Measurements from ENCODE around the gene TBC1D5. TPM values are rescaled to one million over a fixed set of nuclear protein-coding genes. Genes with fewer than 3 reads are reported as not detected.
"Not testable (repeated sequence)": the region's sequence is repeated elsewhere in the genome, so short reads cannot be mapped to it uniquely, and the experiment has no call there.

The TBC1D5 gene
- polyA plus RNA-seq, 1 donor = 31.3 TPM

DNA sequence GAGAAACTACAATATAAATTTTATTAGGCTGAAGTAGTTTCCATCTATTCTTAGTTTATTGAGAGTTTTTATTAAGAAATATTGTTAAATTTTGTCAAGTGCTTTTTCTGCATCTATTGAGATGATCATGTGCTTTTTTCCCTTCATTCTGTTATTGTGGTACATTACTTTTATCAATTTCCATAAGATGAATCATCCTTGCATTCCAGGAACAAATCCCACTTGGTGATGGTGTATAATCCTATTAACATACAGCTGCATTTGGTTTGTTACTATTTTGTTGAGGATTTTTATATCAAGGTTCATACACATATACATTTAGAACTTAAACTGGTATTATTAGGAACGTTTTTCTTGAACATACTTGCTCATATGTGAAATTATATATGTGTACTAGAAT, 199.8 kb downstream of the TBC1D5 start:
- no peak for DNase-seq

DNA sequence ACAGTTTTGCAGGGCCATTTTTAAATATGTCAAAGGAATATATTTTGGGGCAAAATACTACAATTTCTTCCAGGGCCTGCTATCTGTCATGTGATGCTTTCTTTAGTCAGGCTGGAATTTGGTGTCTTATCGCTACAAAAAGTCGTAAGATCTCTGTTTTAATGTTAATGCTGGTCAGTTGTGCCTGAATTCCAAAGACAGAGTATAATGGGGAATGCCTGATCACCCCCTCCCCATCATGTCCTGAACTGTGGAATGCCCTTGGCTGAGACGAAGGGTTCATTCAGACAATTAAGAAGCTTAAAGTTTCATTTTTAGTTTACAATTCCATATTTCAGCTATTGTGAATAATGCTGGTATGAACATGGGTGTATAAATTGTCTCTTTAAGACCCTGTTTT, 203.0 kb downstream of the TBC1D5 start:
- no peak for DNase-seq

- DNase-seq = peak; percentile 45
These were observed 207.2 kb downstream of the TBC1D5 start for GRCh38 chr3:17535274-17535673.

GRCh38 chr3:17532446-17532845, 210.0 kb downstream of the TBC1D5 start:
- DNase-seq = not testable (repeated sequence)

- DNase-seq = no peak
These were observed 212.8 kb downstream of the TBC1D5 start for GRCh38 chr3:17529677-17530076.

DNA sequence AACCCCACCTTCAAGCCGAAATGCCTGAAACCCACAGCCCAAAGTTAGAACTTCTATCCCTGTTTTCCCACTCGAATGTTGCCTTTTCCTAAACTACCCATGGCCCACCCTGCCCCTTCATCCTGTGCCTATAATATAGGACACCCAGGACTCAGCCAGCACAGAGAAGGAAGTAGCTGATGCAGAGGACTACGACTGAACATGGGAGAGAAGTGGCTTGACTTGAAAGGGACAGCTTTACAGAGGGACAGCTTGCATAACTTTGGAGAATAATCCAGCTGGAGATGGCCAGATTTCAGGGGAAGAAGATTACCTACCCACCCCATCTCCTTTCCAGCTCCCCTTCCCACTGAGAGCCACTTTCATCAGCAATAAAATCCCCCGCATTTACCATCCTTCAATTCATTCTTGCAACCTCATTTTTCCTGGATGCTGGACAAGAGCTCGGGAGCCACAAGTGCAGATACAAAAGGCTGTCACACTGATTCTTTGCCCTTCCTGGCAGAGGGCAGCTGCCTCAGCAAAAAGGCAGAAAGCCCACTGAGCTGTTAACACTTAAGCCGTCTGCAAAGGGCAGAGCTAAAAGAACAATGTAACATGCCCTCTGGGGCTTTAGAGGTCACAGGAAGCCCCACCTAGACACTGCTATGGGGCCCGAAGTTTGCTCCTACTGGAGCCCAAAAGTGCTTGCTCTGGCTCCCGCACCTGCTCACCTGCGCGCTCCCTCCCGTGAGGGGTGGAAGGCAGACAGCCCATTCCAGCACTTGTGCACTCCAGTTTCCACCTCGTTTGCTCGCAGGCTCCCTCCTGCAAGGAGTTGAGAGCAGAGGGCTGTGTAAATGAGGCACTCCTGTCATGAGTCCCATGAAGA, 224.0 kb downstream of the TBC1D5 start:
- DNase-seq = no peak

DNA sequence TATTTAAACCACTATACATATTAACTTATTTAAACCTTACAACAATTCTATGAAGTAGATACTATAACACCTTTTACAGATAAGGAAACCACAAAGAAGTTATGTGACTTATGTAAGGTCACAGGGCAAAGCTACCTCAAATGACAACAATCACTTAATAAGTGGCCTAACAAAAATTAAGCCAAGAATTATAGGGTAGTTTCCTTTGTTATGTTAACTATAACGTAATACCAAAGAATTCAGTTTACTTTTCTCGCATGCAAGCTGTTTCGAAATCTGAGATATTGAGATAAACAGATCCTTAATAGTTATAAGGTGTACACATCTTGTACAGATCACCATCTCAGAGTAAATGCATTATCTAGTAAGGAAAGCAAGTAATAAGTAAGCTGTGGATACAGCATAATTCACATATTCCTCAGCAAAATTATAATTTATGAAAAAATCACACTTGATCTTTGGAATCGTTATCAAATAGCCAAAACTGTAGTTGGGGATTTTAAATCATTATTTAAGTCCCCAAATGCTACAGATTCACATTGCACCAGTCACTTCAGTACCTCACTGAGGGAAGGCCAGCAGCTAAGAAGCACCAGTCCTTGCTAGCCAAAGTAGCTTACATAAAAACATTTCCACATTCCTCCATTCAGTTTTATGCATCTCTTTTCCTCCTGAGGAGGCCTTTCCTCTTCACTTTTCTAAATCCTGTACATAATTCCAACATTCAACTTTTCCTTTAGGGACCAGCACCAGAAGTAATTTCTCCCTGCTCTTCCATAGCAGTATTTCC, 226.8 kb downstream of the TBC1D5 start:
- no peak for DNase-seq

- DNase-seq = no peak
These were observed 227.8 kb downstream of the TBC1D5 start for GRCh38 chr3:17514597-17514996.

- DNase-seq = no peak
These were observed 232.2 kb downstream of the TBC1D5 start for GRCh38 chr3:17510265-17510664.

DNA sequence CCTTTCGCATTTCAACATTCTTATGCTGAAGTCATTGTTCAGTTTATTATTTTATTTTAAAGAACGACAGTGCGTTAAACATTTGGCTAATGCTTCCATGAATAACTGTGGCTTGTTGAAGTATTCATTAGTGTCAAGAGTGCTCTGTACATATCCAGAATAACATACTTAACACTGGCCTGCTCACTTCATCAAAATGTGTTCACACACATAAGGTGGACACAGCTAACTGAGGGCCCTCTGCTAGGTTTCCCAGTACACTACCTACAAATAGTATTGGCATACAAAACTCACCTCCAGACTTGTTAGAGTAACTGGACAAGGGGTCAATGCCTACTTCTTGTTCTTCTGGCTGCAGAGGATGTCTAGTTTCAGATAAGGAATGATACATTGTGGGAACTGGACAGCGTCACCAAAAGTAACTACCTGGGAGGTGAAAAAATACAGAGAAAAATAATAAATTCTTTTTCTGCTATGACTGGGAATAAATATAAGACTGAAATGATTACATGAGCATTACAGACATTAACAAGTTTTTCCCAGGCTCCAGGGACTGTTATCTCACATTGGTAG, 234.2 kb downstream of the TBC1D5 start:
- no peak for DNase-seq

DNA sequence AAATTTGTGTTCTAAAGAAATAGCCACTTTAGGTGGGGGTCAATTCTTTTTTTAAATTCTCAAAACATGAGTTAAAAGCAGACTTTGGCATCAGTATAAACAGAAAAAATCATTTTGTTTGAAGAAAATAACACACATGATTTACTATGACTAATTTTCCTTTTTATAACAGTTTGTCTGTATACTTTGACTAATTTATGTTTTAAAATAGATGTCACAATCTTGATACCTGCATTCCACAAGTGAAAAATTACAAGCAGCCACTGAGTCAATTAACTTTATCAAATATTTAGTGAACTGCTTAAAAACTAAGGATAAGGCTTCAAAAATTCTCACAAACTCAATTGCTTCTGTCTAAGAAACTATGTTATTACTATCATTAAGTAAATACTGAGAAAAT, 235.0 kb downstream of the TBC1D5 start:
- no peak for DNase-seq

DNA sequence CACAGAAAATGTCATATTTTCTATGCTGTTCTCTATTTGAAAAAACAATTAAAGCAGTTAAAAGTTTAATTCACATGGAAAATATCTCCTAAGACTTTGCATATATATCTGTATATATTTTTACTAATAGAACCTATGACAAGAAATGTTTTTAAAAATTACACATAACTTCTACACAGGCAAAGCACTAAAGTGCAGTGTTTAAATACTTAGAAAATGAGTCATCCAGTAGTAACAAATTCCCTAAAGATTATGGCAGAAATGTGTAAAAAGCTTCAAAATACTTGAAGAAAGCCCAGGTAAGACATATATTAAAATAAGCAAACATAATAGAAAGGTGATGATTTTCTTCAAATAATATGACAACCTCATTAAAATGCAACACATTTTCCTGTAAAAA, 236.6 kb downstream of the TBC1D5 start:
- DNase-seq = no peak

DNA sequence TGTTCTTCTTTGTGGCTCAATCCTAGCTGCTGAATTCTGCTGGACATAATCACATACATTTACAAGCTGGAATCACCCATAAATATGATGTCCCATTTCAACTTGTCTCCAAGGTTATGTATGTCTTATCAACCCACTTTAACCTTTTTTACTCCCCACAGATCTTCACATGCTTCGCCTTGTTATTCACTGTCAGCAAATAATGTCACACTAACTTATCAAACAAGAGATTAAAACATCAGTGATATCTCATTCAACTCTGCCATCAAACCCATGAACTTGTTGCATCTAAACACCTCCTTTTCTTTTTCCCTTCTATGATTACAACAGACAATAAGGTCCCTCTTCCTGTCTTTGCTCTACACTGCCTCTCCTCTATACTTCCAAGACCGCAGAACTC, 240.7 kb downstream of the TBC1D5 start:
- DNase-seq = no peak

GRCh38 chr3:17500618-17501017, 241.8 kb downstream of the TBC1D5 start:
- DNase-seq = no peak

- DNase-seq = no peak
These were observed 248.2 kb downstream of the TBC1D5 start for GRCh38 chr3:17494117-17494809.

DNA sequence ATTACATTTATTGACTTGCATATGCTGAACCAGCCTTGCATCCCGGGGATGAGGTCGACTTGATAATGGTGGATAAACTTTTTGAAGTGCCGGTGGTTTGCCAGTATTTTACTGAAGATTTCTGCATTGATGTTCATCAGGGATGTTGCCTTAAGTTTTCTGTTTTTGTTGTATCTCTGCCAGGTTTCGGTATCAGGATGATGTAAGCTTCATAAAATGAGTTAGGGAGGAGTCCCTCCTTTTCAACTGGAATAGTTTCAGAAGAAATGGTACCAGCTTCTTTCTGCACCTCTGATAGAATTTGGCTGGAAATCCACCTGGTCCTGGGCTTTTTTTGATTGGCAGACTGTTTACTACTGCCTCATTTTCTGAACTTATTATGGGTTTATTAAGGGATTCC, 250.8 kb downstream of the TBC1D5 start:
- DNase-seq = no peak

- not testable (repeated sequence) for DNase-seq
These were observed 251.2 kb downstream of the TBC1D5 start for GRCh38 chr3:17491190-17491589.

DNA sequence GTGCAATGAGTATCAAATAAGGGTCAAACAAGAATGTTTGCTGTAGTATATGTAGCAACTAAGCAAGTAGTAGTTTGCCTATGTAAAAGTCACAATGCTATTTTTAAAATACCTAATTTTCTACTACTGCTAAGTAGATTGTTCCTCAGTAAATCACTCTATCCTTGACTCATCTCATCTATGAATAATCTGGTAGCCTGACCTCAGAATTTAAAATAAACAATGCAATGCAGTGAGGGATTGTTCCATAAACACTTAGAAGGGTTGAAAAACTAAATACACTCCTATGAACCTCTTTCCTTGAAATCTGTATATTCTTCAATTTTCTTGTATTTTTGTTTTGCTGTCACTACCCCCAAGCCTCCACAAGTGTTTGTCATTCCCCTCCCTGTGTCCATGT, 253.3 kb downstream of the TBC1D5 start:
- no peak for DNase-seq

DNA sequence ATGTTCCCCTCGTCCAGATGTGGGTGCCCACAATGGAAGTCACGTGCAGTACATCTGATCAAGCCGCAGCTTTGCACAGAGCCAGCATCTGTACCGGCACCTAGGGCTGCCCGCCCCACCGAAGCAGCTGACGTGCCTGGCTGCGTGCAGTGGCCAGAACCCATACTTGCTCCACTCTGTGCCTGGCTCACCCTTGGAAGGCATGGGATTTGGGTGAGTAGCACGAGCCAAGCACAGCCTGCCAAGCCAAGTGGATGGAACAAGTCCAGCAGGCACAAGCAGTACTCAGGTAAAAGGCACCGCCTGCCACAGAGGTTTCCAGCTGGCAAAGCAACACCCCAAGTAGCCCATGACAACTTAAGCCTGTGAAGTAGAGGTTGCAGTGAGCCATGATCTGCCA, 261.3 kb downstream of the TBC1D5 start:
- DNase-seq = no peak

DNA sequence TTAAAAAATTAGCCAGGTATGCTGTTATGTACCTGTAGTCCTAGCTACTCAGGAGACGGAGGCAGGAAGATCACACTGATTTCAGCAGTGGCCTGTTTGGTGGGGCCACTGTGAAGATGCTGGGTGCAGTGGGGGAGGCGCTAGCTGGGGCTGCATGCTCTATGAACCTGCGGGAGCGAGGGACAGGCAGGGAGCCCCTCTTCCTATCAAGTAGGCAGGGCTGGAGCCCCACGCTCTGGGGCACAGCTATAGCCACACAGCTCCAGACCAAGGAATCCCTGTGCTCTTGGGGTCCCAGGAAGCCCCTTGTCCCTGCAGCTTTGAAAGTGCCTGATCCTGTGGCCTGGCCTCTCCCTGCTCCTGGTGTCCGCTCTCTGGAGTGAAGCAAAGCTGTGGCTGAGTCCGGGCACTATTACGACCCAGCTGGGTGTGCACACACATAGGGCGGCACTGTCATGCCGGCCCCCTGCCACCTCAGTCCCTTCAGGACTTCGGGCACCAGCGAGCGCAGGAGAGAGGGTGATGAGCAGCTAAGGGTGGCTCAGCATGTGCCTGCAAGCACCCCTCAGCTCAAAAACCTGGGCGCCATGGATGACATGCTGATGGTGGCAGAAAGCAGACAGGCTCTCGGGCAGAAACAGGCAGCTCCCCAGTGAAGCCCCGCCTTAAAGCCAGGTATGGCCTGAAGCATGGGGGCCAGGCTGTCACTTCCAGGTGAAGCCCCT, 262.6 kb downstream of the TBC1D5 start:
- DNase-seq = no peak

- no peak for DNase-seq
These were observed 263.8 kb downstream of the TBC1D5 start for GRCh38 chr3:17478673-17479072.

GRCh38 chr3:17473761-17474160, 268.7 kb downstream of the TBC1D5 start:
- no peak for DNase-seq
